Suprapubic skin (tissue), 3 donors: Measurements from ENCODE around the gene ATP9B.

Experiments used
- CTCF ChIP-seq, 2 donors: fragments of 200-600 bp in 1 of 2; fragments of 450-650 bp in 1 of 2; sonication (generic) in 1 of 2; IDR thresholded peaks; one replicate each; pipeline ENCODE4 v1.5.1; 2016 to 2019; ENCODE audit warnings: antibody characterized with exemption in 2 of 2, mild to moderate bottlenecking in 1 of 2, moderate library complexity in 1 of 2
- EP300 ChIP-seq: sonication (generic); formaldehyde crosslinking; IDR thresholded peaks from one replicate; pipeline ENCODE4 v1.6.1; 2017; ENCODE audit warnings: antibody characterized with exemption

- TF ChIP-seq CTCF (IDR thresholded peaks at IDR 0.05) (no peak), EP300 (no peak)
These were observed 225.0 kb downstream of the ATP9B start for GRCh38 chr18:79294235-79294634.
